ENCODE results near the gene NCAPG2.

- TF ChIP-seq EZH2 (IDR thresholded peaks at IDR 0.05; ENCODE audit: low read depth) (no peak), CTCF (conservative IDR thresholded peaks at IDR 0.05) (no peak)
These were observed 15.1 kb downstream of the NCAPG2 start for GRCh38 chr7:158689488-158689887.
